ENCODE data around the gene MICAL2. TPM values are rescaled to one million over a fixed set of nuclear protein-coding genes. Genes with fewer than 3 reads are reported as not detected.

MICAL2 gene
- total RNA-seq, 1 donor, result 156 TPM

DNA sequence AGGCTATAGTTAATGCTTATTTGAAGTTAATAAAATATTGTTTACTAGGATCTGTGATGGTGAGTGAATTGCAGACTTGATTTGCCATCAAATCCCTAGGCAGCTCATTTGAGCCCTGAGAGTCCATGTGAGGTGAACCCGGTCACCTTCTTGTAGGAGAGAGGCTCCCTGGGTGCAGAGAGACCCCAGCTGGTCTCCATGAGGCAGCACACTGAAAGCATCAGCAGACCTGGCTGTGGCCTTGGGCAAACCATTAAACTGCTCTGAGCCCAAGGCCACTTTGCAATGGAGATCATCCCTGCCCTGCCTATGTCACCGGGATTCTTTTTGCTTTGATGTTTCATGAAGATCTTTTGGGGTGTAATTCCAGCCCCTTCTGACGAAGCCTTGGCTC, 125.2 kb downstream of the MICAL2 start:
- TF ChIP-seq, protein P1, sequence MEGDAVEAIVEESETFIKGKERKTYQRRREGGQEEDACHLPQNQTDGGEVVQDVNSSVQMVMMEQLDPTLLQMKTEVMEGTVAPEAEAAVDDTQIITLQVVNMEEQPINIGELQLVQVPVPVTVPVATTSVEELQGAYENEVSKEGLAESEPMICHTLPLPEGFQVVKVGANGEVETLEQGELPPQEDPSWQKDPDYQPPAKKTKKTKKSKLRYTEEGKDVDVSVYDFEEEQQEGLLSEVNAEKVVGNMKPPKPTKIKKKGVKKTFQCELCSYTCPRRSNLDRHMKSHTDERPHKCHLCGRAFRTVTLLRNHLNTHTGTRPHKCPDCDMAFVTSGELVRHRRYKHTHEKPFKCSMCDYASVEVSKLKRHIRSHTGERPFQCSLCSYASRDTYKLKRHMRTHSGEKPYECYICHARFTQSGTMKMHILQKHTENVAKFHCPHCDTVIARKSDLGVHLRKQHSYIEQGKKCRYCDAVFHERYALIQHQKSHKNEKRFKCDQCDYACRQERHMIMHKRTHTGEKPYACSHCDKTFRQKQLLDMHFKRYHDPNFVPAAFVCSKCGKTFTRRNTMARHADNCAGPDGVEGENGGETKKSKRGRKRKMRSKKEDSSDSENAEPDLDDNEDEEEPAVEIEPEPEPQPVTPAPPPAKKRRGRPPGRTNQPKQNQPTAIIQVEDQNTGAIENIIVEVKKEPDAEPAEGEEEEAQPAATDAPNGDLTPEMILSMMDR (IDR thresholded peaks at IDR 0.05; ENCODE audit: extremely low read depth, low read depth, low read length), result no peak
- Histone ChIP-seq H2AFZ (ENCODE audit: low read length) (no peak overlapping the region), H3K9me3 (ENCODE audit: low read depth, low read length) (no peaks in the 10 kb centered on the region), H3K36me3 (ENCODE audit: insufficient read depth, low read length) (peaks cover 84% of the 10 kb centered on the region), H3K4me3 (ENCODE audit: insufficient read depth, low read length) (no peak overlapping the region), H3K27me3 (ENCODE audit: insufficient read depth, low read length) (no peaks in the 10 kb centered on the region), H3K79me2 (ENCODE audit: insufficient read depth, low read length) (peaks cover 35% of the 10 kb centered on the region), H3K4me2 (ENCODE audit: insufficient read depth, low read length) (no peak overlapping the region), H3K27ac (ENCODE audit: low read depth, low read length) (peak overlapping the region; percentile 96), H4K20me1 (ENCODE audit: insufficient read depth, low read length) (no peaks in the 10 kb centered on the region), H3K4me1 (ENCODE audit: insufficient read depth, low read length) (peaks cover 60% of the 10 kb centered on the region)
- no peak for DNase-seq (ENCODE audit: insufficient read length, low spot score, missing footprints)

DNA sequence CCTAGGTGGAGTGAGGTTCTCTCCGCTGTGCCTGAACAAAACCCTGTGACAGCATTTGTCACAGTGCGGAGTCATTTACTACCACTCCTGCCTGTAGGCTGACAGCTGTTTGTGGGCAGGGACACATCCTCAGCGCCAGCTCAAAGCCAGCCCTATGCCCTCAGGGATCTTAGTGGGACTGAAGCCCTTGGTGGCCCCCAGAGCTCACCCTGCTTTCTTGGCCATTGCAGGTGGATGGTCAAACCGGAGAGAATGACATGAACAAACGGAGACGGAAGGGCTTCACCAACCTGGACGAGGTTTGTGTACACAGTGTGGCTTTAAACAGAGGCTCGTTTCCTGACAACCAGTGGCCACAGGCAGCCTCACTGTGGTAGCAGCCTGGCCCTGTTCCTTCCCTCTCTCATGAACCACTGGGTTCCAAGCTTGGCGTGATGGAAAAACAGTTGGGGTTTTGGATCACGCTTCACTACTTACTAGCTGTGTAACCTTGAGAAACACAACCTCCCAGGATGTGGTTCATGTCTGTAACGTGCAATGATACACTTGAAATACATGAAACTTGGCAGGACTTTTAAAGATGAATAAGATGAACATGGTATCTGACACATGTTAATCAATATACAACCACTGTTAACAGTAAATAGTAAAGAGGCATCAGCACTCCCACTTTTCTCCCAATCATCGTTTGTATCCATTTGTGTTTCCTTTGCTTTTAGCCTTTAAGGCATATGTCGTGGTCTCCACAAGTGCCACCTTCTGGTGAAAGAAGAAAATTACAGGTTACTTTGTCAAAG, 125.8 kb downstream of the MICAL2 start:
- H3K27me3 ChIP-seq (ENCODE audit: insufficient read depth, low read length), result no peaks in the 10 kb centered on the region
- H3K4me1 ChIP-seq (ENCODE audit: insufficient read depth, low read length), result peaks cover 60% of the 10 kb centered on the region
- TF ChIP-seq, protein P1 (IDR thresholded peaks at IDR 0.05; ENCODE audit: extremely low read depth, low read depth, low read length), result peak; percentile 59
- H2AFZ ChIP-seq (ENCODE audit: low read length), result no peak overlapping the region
- H3K27ac ChIP-seq (ENCODE audit: low read depth, low read length), result peak overlapping the region; percentile 96
- no peaks in the 10 kb centered on the region for H3K9me3 ChIP-seq (ENCODE audit: low read depth, low read length)
- peaks cover 84% of the 10 kb centered on the region for H3K36me3 ChIP-seq (ENCODE audit: insufficient read depth, low read length)
- H4K20me1 ChIP-seq (ENCODE audit: insufficient read depth, low read length), result no peaks in the 10 kb centered on the region
- H3K79me2 ChIP-seq (ENCODE audit: insufficient read depth, low read length), result peaks cover 37% of the 10 kb centered on the region
- DNase-seq (ENCODE audit: insufficient read length, low spot score, missing footprints), result no peak
- no peak overlapping the region for H3K4me3 ChIP-seq (ENCODE audit: insufficient read depth, low read length)
- no peak overlapping the region for H3K4me2 ChIP-seq (ENCODE audit: insufficient read depth, low read length)

DNA sequence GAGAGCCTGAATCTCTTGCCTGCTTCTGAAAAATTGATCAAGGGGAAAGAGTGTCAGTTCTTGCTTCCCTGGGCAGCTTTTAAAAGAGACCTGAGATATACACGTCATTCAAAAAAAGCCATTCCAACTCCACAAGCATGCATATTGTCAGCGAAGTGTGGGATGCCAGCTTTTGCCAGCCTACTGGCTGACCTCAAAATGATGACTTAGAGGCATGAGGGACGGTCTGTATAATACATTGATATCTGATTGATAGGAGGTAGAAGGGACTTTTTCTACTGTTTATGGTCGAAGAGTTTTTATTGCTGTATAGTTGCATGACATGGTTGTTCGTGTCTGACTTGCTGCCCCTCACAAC, 126.3 kb downstream of the MICAL2 start:
- Histone ChIP-seq H2AFZ (ENCODE audit: low read length) (no peak overlapping the region), H3K9me3 (ENCODE audit: low read depth, low read length) (no peaks in the 10 kb centered on the region), H3K36me3 (ENCODE audit: insufficient read depth, low read length) (peaks cover 84% of the 10 kb centered on the region), H3K4me2 (ENCODE audit: insufficient read depth, low read length) (no peak overlapping the region), H3K27me3 (ENCODE audit: insufficient read depth, low read length) (no peaks in the 10 kb centered on the region), H3K4me1 (ENCODE audit: insufficient read depth, low read length) (peaks cover 55% of the 10 kb centered on the region), H3K27ac (ENCODE audit: low read depth, low read length) (peak overlapping the region; percentile 96), H4K20me1 (ENCODE audit: insufficient read depth, low read length) (no peaks in the 10 kb centered on the region), H3K79me2 (ENCODE audit: insufficient read depth, low read length) (peaks cover 41% of the 10 kb centered on the region), H3K4me3 (ENCODE audit: insufficient read depth, low read length) (no peak overlapping the region)
- TF ChIP-seq, protein P1 (IDR thresholded peaks at IDR 0.05; ENCODE audit: extremely low read depth, low read depth, low read length), result no peak
- no peak for DNase-seq (ENCODE audit: insufficient read length, low spot score, missing footprints)

DNA sequence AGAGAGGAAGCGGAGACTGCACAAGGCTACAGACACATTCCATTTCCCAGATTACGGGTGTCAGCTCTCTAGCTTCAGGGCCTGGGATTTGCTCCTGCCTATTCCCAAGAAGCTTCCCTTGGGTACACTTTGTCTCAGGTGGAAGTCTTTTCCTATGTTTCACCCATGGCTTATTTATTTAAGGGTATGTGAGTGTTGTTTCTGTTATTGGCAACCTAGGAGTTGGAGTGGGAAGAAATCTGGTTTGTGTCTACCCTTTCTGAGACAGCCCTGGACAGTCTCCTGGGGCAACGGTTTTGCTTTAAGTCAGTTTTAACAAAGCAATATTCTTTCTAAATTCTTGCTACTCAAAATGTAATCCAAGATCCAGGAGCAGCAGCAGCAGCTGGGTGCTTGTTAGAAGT, 127.0 kb downstream of the MICAL2 start:
- H3K36me3 ChIP-seq (ENCODE audit: insufficient read depth, low read length), result peaks cover 86% of the 10 kb centered on the region
- peak overlapping the region; percentile 96 for H3K27ac ChIP-seq (ENCODE audit: low read depth, low read length)
- no peaks in the 10 kb centered on the region for H3K27me3 ChIP-seq (ENCODE audit: insufficient read depth, low read length)
- H3K4me1 ChIP-seq (ENCODE audit: insufficient read depth, low read length), result peaks cover 48% of the 10 kb centered on the region
- no peak overlapping the region for H2AFZ ChIP-seq (ENCODE audit: low read length)
- peaks cover 48% of the 10 kb centered on the region for H3K79me2 ChIP-seq (ENCODE audit: insufficient read depth, low read length)
- H3K9me3 ChIP-seq (ENCODE audit: low read depth, low read length), result no peaks in the 10 kb centered on the region
- H3K4me2 ChIP-seq (ENCODE audit: insufficient read depth, low read length), result no peak overlapping the region
- TF ChIP-seq, protein P1 (IDR thresholded peaks at IDR 0.05; ENCODE audit: extremely low read depth, low read depth, low read length), result no peak
- no peak for DNase-seq (ENCODE audit: insufficient read length, low spot score, missing footprints)
- H3K4me3 ChIP-seq (ENCODE audit: insufficient read depth, low read length), result no peak overlapping the region
- H4K20me1 ChIP-seq (ENCODE audit: insufficient read depth, low read length), result no peaks in the 10 kb centered on the region

Data from osteoblast (primary cell).